AG09319 (cell line): ENCODE data around the gene METTL23.

ENCODE experiments used
- DNase-seq: peaks from one replicate; pipeline ENCODE4 v3.0.0-alpha.2; 2010; ENCODE audit warnings: low read depth; ENCODE audit errors: extremely low read depth
- CTCF ChIP-seq: IDR thresholded peaks from 2 replicates; pipeline ENCODE4 v1.5.1; 2011; ENCODE audit warnings: low read depth, mild to moderate bottlenecking, inconsistent platforms, low read length, moderate library complexity

Gene METTL23

GRCh38 chr17:76687298-76688164 lies 39.1 kb upstream of the METTL23 start:
- TF ChIP-seq CTCF, result no peak
- DNase-seq, result no peak

DNA sequence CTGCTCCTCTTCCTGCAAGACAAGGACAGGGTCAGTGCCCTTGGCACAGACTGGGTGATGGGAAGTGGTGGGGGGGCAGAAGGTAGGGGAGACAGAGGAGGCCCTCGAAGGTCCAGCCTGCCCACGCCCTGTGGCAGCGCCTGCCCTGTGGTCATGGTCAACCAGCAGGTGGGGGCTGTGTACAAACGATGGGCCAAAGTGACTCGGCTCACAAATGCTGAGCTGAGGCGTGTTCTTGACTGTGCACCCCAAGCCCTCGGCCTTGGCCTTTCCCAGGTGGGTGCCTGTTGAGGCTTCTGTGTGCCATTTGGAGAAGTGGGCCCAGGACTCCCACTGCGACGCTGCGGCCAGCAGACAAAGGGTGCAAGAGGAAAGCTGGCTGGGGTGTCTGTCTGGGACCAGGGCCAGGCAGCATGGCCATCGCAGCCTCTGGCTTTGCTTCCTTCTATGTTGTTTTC lies 38.4 kb upstream of the METTL23 start:
- no peak for TF ChIP-seq CTCF
- DNase-seq, result no peak

DNA sequence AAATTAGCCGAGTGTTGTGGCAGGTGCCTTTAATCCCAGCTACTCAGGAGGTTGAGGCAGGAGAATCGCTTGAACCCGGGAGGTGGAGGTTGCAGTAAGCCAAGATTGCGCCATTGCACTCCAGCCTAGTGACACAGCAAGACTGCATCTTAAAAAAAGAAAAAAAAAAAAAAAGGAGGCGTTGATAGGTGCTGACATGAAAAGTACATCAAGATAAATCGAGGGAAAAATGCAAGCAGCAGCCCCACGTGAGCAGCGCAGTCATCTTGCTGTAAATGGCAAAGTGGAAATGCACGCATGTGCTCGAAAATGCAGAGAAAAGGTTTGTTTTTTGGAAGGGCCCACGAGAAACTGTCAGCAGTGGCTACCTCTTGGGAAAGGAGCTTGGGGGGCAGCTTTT lies 36.8 kb upstream of the METTL23 start:
- no peak for DNase-seq
- no peak for TF ChIP-seq CTCF

- DNase-seq, result no peak
- TF ChIP-seq CTCF, result no peak
Observed at GRCh38 chr17:76690596-76691280, 35.9 kb upstream of the METTL23 start.

DNA sequence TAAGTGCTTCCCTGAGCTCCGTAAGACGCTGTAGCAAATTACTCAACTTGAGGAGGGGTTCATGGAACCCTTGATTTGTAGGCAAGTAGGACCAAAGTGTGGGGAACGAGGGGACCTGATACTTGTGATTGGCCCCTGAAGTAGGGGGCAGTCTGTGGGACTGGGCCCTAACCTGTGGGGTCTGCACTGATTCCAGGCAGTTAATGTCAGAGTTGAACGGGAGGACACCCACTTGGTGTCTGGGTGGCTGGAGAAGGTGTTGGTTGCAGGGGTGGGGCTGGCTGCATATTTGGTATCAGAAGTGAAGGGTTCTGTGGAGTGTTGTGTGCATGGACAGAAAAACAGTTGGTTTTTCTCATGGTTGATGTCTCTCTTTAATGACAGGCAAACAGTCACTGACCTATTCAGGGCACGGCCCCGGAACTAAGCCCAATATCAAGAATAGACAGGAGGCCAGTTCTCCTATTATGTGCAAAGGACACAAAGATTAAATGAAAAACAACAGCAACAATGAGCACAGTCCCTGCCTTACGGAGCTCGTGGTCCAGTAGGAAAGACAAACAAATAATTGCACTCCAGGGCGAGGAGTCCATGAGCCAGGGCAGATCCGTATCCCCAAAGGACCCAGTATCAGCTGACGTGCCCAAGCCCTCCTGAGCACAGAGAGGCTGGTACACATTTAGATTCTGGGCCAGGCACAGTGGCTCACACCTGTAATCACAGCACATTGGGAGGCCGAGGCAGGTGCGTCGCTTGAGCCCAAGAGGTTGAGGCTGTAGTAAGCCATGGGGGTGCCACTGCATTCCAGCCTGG lies 35.1 kb upstream of the METTL23 start:
- TF ChIP-seq CTCF, result no peak

DNA sequence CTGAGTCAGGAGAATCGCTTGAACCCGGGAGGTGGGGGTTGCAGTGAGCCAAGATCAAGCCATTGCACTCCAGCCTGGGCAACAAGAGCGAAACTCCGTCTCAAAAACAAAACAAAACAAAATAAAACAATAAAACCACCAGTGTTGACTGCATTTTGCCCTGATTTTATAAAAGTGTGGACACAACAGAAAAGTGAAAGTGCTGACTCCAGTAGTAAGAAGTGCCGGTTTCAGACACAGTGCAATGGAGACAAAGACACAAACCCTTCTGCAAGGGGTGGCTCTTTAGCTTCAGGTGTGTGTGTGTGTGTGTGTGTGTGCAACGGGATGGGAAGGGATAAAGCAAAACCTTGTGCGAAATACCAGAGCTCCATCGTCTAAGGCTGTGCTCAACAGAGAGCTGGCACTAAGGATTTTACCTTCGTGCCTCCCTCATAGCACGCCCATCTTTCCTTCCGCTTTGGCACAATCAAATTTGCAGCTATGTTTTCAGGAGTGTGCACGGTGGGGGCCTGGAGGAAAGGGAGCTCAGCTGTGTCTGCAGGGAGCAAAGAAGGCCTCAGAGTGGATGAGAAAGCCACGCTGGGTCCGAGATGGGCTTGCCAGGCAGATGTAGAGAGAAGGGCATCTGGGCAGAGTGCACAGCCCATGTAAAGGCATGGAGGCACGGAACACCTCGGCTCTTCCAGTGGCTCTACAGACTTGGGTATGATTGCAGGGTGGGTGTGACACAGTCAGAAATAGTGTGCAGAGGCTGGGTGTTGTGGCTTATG lies 31.4 kb upstream of the METTL23 start:
- no peak for DNase-seq
- no peak for TF ChIP-seq CTCF

More for the DNA sequence above, 35.1 kb upstream of the METTL23 start:
- no peak for DNase-seq
